NCI-H2107 treated with DMSO at 0.1 percent for 48 hours (cell line): ENCODE results near the gene NRG3.

Experiments used
- DNase-seq: peaks from one replicate; lab custom pipeline; 2025; ENCODE audit not compliant: unreplicated experiment; lab: John Stamatoyannopoulos, UW

NRG3 gene

DNA sequence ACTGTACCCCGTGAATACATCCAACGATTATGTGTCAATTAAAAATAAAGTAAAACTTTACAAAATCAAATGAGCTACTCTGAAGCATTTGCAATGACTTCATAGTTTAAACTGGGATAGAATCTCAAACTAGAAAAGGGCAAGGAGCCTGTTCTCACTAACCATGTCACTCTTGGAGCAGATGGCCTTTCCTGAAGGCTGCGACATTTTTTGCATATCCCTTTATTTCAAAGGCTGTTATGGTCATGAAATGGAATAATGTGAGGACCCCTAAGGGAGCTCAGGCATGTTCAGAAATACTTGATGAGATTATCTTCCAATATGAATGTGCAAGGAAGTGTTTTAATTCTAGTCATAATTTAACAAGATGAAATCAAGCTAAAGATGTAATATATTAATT lies 679.4 kb downstream of the NRG3 start:
- no peak for DNase-seq

- no peak for DNase-seq
Measured at GRCh38 chr10:82558014-82558607, 683.1 kb downstream of the NRG3 start.

GRCh38 chr10:82564353-82565196 lies 689.6 kb downstream of the NRG3 start:
- DNase-seq: no peak

GRCh38 chr10:82565197-82565575 lies 690.2 kb downstream of the NRG3 start:
- no peak for DNase-seq

GRCh38 chr10:82572744-82573143 lies 697.8 kb downstream of the NRG3 start:
- no peak for DNase-seq

DNA sequence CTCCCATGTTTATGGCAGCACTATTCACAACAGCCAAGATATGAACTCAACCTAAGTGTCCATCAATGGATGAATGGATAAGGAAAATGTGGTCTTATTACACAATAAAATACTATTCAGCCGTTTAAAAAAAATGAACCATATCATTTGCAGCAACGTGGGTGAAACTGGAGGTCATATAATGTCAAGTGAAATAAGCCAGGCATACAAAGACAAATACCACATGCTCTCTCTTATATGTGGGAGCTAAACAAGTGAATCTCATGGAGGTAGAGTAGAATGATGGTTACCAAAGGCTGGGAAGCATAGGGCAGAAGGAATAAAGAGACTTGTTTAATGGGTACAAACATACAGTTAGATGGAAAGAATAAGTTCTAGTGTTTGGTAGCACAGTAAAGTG lies 699.1 kb downstream of the NRG3 start:
- DNase-seq: no peak

- no peak for DNase-seq
Measured at GRCh38 chr10:82575318-82575717, 700.3 kb downstream of the NRG3 start.

GRCh38 chr10:82576093-82576492 lies 701.1 kb downstream of the NRG3 start:
- DNase-seq: no peak

DNA sequence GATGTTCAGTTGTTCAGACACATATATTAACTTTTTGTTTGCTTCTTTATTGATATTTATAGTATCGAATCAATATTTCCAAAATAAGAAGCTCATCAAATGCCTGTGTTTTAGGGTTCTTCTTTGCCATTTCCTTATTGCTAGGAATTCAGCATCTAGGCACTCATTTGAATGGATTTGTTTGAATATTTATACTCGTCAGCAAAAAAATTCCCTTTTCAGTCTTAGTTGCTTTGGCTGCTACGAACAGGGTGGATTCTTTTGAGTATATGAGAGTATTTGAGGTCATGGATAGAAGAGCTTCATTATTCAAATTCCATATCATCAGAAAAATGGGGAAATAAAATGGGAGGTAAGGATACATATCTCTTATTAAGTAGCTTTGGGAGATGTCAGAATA lies 706.9 kb downstream of the NRG3 start:
- no peak for DNase-seq

DNA sequence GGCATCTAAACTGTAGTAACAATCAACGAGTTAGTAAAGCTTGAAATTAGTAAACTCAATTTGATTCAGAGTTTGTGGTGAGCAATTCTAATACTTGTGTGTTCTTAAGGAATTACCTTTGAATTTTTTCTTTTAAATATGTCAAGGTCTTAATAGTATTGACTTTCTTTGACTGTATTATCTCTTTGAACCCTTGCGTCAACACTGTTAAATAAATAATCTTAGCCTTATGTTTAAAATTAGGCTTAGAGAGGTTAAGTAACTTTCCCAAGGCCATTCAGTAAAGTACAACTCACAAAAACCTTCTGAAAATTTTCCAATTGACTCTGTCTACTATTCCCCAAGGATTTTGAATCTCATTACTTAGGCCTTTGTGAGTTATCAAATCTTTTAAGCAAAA lies 716.4 kb downstream of the NRG3 start:
- DNase-seq: no peak

- no peak for DNase-seq
Measured at GRCh38 chr10:82597840-82598239, 722.8 kb downstream of the NRG3 start.

GRCh38 chr10:82609845-82610244 lies 734.9 kb downstream of the NRG3 start:
- DNase-seq: no peak

- DNase-seq: no peak
Measured at GRCh38 chr10:82618007-82618406, 743.0 kb downstream of the NRG3 start.

DNA sequence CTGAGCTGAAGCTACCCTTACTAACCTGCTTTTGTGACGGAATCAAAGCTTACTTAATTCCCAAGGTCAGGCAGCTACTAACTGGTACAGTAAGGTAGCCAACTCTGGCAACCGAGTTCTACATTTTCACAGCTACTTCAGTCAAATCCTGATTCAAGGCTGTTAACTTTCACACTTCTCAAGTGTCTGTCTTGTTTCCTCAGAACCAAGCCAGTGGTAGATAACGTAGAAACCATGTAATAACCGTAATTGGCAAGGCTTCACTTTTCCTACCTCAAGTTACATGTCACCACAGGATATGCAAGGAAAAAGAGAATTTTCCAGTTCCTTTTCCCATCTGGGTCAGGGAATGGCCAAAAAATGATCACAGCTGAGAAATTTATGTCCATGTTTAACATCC lies 746.7 kb downstream of the NRG3 start:
- no peak for DNase-seq

DNA sequence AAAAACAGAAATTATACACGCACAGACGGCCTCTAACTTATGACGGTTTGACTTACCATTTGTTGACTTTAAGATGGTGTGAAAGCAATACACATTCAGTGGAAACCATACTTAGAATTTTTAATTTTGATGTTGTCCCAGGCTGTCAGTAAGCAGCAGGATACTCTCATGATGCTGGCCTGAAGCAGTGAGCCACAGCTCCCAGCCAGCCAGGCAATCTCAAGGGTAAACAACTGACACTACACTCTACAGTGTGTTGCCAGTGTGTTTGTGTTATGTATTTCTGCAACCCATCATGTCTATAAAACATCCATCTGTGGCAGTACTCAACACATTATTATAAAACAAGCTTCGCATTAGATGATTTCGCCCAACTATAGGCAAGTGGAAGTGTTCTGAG lies 747.5 kb downstream of the NRG3 start:
- no peak for DNase-seq

DNA sequence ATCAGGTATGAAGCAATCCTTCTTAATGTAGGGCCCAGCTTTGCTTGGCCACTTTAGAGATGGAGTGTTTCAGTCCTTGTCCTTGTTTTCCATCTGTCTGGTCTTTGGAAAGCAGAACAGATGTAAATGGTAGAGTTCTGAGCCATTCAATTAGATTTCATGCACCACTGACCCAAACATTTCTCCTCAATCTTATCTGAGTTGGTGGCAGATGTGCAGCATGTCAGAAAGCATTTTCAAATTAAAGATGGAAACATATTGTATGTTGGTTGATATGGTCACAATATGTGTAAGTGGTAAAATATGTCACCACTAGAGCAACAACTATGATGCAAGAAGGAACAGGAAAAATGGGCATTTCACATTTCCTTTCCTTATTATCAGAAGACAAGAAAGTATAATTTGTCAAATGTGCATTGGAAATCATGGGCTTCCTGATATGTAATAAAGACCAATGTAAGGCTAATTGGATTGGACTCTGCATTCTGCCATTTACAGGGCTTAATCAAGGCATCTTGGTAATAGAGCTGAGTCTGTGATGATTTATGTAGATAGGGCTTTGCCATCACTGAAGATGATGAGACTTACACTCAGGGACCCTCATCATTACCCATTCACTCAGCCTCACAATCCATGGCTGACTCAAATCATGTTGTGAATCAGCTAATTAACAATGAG lies 750.7 kb downstream of the NRG3 start:
- DNase-seq: no peak

DNA sequence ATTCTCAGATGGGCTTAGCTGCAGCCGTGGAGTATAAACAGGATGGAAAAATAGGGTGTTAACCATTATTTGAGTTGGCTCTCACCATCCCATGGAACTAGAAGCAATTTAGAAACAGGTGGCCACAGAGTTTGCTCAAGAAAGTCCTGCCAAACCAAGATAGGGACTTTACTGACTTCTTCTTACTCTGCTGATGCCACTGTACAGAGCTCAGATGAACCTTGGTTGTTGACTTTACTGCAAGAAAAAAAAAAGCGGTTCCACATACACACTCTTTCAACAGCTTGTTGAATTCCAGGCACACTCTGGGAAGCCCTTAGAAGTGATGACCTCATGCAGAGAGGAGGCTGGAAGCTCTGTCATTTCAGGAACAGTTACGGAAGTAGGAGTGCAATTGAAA lies 753.4 kb downstream of the NRG3 start:
- no peak for DNase-seq

GRCh38 chr10:82643076-82643475 lies 768.1 kb downstream of the NRG3 start:
- DNase-seq: no peak

GRCh38 chr10:82643601-82644000 lies 768.6 kb downstream of the NRG3 start:
- DNase-seq: no peak

DNA sequence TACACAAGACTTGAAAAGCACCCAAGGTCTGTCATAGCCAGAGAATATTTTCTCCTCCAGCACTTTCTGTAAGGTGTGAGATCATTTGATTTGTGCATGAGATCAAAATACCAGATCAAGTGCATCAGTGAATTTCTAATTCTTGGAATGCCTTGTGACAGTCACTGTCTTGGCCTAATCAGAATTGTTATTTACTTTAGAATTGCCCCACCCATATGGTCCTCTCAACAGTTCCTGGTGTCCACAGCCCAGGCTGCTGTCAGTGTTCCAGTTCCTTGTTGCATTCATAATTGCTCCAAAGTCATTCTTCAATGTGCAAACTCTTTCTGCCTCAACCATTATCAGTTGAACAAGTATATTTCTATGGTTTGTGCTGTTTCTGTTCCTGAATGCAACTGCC lies 770.2 kb downstream of the NRG3 start:
- DNase-seq: no peak

- no peak for DNase-seq
Measured at GRCh38 chr10:82653244-82654155, 778.5 kb downstream of the NRG3 start.
